Activated T-helper 1 cell treated with anti-CD3 and anti-CD28 coated beads, Interleukin-2, amount 50 U/mL, for 16 hours (primary cell): ENCODE results near the gene ADSL.
"Not testable (repeated sequence)": the region's sequence is repeated elsewhere in the genome, so short reads cannot be mapped to it uniquely, and the experiment has no call there.

Experiments used
- DNase-seq, 2 donors: peaks; one replicate each; pipeline ENCODE4 v3.0.0-alpha.2; 2020; ENCODE audit warnings: low read depth in 1 of 2, low spot score in 1 of 2

Gene ADSL

DNA sequence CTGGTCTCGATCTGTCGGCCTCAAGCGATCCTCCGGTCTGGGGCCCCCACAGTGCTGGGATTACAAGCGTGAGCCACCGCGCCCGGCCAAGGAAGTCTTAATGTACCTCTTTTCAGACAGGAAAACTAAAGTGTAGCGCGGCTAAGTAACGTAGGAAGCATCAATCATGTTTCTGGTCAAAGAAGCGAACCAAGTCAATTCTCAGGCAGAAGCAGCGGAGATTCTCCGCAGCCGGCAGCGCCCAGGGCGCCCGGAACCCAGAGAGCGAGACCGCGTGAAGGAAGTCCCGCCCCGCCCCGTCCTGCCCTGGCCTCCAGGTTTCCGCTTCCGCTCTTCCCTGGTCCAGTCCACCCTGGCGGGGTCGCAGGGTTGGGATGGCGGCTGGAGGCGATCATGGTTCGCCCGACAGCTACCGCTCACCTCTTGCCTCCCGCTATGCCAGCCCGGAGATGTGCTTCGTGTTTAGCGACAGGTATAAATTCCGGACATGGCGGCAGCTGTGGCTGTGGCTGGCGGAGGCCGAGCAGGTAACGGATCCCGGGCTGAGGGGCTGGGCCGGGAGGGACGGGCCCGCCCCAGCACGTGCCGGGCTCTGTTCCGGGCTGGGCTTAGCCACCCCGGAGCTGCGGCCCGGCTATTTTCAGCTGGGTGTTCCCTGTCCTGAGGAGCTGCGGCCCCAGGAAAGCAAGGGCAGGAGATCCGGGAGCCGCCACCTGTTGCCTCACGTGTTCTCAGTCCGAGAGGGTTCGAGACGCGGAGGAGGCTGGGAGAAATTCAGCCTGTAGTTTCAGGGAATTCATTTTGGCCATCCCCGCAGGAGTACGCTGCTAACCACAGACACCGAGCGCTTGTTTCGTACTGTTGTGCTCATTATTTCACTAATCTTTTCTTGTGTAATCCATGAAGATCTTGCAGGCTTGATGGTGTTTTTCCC, at the start of gene ADSL:
ADSL (plus strand) TSS at position 316 of the 934 bp plus-strand sequence; CDS start at position 375, 59 bp downstream.
- peak; percentile 68 to 77 for DNase-seq

DNA sequence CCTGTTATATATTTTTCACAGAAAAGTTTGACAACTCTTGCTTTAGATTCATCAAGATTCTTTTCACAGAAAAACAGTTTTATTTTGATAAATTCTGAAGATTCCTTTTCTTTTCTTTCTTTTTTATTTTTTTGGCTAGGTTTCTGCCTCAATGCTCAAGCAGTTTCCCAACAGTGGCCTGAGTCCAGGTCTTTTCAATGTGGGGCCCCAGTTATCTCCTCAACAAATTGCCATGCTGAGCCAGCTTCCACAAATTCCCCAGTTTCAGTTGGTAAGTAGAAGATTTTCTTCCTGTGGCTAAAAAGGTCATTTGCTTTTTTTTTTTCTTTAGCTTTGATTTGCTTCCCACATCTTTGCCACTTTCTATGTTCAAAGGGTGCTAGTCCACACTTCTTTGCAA, 46.0 kb upstream of the ADSL start:
- no peak for DNase-seq

DNA sequence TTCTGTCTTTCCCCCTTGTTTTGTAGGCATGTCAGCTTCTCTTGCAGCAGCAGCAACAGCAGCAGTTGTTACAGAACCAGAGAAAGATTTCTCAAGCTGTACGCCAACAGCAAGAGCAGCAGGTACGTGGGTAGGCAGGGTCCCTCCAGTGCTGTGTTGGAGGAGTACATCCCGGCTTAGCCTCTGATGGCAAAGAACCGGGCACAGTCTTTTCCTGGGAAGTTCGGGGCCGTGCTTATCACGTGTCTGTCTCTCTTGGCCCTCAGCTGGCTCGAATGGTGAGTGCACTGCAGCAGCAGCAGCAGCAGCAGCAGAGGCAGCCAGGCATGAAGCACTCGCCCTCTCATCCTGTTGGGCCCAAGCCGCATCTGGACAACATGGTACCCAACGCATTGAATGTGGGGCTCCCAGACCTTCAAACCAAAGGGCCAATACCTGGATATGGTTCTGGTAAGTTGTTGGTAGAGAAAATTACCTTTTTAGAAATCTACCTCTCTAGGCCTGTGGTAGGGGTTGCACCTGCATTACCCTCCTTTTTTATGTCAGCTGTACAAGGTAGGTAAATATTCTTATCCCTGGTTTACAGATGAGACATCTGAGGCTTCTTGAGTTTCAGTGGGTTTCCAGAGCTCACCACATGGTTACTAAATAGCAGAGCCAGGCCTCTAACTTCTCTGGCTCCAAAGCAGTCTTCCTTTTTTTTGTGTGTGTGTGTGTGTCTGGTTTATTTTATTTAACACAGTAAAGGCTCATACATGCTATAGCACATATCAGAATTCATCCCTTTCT, 45.2 kb upstream of the ADSL start:
- DNase-seq: no peak

DNA sequence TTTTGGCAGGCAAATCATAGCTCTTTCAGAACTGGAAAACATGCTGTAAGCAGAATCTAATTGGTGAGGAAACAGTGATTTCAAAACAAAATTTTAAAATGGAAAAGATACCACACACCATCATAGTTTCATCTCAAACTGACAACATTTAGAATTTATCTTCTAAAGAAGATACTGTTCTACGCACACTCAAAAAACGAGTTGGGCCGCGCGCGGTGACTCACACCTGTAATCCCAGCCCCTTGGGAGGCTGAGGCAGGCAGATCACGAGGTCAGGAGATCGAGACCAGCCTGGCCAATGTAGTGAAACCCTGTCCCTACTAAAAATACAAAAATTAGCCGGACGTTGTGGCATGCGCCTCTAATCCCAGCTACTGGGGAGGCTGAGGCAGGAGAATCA, 44.2 kb upstream of the ADSL start:
- DNase-seq: no peak

DNA sequence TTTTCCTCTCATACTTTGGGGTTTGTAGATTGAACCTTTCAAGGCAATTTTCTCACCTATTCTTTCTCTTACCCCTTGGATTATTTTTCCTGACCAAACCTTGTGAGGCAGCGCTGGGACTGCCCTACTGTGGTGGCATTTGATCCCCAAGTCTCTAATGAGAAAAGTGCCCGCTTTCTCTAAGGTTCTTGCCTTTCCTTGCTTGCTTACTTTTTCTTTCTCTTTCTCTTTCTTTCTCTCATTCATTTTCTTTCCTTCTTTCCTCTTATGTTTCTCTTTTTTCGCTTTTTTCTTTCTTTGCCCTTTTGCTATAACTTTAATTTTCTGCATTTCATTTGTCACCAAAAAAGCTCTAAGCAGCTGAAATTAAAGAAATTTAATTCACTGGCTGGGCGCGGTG, 40.7 kb upstream of the ADSL start:
- DNase-seq: no peak

DNA sequence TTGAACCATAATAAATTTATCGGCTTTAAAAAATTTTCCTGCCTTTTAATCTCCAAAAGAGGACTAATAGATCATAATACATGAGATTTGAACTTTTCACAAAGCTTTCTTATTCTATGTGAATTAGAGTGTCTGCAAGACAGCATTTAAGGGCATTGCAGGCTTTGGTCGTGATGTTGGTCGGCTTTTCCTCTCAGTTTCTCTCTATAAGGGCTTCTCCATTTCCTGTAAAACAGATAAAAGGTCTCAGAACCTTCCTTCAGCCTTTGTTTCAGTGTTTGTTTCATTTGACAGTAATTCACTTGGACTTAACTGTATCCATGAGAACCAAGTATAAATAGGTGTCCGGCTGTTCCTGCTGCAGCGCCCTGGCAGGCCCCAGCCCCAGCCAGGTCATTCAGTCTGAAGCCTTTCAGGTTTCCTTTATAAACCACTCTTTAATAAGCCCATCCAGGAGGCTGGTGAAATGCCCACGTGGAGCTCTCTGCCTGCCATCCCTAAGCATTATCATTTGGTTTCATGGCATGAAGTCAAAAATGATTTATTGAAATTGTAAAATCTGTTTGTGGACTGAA, 37.2 kb upstream of the ADSL start:
- no peak for DNase-seq

DNA sequence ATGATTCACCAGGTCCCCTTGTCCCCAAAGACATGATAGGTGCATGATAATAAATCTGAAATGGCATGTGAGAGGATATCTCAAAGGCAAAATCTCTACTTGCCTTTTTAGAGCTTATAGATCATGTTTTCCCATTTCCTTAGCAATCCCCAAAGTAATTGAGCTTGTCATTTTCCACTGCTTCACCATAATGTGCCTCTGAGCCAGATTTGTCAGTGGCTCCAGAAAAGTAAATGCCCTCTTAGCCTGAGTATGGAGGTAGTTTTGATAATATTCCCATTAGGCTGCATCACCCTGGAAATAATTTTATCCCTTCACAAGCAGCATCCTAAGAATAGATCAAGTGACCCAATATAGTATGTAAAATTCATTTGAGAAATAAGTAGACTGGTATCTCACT, 36.7 kb upstream of the ADSL start:
- no peak for DNase-seq

DNA sequence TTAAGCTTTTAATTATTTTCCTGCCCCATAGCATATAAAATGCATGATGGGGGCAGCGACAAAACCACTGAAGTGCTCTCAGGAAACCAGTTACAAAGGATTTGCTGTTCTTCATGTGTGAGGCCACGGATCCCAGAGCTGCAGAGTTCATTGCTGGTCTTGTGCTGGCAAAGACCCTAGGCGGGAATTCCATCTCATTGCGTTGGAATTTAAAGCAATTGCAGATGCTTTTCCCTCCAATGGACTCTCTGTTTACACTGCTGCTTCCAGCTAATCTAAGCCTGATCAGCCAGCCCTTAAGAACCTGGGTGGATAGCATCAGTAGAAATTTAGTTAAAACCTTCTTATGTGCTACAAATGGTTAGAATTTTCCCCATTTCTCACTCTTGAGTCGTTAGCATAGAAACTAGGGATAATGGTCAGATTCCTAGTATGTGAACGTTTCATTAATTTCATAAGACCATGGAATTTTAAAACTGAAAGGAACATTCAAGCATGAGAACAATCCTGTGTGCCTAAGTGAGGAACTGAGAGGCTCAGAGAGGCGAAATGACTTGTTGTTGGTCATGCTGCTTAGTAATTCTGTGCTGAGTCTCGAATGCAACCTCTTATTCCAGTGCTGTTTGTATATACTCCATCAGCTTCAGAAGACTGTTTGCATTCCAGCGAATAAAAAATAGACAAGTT, 36.1 kb upstream of the ADSL start:
- DNase-seq: no peak

DNA sequence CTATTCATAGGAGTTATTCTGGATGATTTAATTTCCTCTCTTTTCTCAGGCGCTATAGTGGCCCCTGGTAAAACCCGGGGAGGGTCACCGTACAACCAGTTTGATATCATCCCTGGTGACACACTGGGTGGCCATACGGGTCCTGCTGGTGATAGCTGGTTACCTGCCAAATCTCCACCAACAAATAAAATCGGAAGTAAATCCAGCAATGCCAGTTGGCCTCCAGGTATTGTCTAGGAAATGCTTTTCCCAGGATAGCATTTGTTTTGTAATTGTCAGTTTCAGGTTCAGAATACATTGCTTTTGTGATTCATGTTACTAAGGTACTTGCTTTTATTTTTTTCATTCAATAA, 35.6 kb upstream of the ADSL start:
- no peak for DNase-seq

DNA sequence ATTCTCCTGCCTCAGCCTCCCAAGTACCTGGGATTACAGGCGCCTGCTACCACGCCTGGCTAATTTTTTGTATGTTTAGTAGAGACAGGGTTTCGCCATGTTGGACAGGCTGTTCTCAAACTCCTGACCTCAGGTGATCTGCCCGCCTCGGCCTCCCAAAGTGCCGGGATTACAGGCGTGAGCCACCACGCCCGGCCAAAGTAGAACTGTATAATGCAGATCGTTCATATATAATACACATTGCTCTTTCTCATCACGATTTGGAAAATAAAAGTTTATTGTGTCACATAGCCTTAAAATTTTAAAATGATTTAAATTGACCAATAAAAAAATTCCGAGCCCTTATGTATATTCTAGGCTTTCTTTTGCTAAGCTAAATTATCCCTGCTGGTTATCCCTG, 34.7 kb upstream of the ADSL start:
- DNase-seq: not testable (repeated sequence)

DNA sequence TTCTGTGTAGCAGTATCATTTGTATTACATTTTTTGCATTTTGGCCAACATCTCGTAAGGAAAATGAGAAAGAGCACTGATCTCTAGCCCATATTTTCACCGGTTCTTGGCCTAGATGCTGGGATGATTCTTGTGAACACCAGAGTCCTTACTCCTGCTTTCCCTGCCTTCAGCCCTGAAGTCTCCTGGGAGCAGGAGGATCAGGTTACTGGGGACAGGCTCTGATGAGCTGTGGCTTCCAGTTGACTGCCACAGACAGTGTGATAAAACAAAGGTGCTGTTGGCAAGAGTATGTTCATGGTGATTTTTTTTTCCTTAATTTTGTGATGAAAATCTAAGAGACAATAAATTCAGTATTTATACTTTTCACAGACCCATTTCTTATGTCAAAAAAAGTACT, 34.2 kb upstream of the ADSL start:
- DNase-seq: no peak

DNA sequence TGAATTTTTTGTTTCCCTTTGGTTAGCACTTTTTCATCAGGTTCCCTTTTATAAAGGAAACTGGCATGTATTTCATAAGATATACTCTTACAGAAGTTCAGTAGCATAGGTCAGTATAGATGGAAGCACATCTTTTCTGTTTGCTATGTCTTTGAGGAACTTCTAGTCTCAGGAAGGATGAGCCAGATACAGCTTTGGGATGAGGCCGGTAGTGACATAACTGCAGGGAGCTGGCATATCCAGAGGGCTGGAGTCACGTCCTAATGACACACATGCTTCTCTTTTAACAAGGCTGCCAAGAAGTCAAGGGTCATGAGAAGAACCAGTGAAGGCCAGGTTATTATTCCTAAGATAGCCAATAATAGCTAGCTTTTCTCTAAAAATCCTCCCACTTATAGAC, 33.3 kb upstream of the ADSL start:
- DNase-seq: no peak

DNA sequence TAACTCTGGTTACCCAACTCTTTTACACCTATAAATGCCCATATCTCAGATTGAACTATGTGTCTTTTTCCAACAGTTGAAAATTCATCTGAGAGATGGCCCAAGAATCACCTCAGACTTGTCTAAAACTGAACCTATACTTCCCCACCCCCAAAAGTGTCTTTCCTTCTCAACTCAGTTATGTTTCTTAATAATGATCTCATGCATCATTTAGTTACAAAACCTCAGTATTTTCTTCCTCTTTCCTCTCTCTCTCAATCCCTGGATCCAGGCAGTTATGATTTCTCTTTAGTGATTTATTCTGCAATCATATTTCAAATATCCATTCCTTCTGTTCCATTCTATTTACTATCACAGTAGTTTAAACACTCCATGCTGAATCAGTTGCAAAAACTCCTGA, 32.3 kb upstream of the ADSL start:
- DNase-seq: no peak

DNA sequence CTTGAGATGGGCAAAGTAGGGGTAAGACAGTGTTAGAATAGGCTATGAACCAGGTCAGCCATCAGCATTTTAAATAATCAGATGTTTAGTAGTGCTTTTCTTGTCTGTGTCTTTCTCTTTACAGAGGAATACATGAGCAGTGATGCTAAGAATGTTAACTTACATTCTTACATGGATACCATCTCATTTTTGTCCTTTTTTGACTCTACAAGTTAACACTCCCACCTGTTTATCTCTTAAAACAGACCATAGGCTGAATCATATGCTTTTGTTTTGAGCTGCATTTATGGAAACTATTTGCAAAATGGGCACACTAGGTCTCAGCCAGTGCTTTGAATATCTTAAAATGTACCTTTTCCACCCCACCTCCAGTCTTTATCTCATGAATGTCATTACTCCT, 25.6 kb upstream of the ADSL start:
- no peak for DNase-seq

DNA sequence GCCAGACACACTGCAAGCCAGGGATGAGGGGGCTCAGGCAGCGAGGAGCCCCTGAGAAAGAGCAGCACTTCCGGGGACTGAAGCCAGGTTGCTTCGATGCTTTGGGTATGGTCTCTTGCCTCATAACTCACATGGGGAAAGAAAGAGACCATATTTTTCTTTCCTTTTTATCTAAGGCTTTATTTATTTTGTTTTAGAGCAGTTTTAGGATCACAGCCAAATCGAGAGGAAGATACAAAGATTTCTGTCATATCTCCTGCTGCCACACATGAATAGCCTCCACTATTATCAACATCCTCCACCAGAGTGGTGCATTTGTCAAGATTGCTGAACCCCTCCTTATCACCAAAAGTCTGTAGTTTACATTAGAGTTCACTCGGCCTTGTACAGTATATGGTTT, 24.3 kb upstream of the ADSL start:
- no peak for DNase-seq

DNA sequence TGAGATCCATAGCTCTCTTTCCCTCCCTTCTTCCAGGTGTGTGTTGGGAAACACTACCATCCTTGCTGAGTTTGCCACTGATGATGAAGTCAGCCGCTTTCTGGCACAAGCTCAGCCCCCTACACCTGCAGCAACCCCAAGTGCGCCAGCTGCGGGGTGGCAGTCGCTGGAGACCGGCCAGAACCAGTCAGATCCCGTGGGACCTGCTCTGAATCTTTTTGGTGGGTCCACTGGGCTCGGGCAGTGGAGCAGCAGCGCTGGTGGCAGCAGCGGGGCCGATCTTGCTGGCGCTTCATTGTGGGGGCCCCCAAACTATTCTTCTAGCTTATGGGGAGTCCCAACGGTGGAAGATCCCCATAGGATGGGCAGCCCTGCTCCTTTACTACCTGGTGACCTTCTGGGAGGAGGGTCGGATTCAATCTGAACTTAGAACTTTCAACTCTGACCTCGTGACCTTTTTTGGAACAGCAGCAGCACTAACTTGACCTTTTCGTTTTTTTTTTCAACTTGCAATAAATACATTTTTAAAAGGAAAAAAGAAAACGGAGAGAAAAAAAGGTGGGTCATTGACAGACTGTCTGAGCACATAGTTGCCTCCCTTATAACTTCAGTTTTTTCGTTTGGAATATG, 23.4 kb upstream of the ADSL start:
- no peak for DNase-seq

DNA sequence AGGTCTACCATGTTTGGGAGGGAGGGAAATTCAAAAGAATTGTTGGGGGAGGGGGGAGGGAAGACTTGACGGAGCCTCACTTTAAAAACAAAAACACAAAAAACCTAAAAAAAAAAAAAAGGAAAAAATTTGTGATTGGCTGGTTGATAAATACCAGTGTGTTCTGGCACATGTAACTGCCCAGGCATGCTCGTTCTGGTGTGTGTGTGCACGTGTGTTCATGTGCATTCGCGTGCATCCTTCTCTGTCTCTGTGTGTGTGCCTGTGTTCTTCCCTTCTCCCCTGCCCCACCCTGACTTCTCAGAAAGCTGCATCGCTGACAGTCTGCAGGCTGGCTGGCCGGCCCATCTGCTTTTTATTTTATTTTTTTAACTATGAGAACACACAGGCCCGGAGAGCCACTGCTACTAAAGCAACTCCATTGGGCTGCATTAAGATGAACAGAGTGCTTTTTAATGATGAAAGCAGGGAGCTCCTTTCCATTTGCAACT, 22.6 kb upstream of the ADSL start:
- DNase-seq: no peak

DNA sequence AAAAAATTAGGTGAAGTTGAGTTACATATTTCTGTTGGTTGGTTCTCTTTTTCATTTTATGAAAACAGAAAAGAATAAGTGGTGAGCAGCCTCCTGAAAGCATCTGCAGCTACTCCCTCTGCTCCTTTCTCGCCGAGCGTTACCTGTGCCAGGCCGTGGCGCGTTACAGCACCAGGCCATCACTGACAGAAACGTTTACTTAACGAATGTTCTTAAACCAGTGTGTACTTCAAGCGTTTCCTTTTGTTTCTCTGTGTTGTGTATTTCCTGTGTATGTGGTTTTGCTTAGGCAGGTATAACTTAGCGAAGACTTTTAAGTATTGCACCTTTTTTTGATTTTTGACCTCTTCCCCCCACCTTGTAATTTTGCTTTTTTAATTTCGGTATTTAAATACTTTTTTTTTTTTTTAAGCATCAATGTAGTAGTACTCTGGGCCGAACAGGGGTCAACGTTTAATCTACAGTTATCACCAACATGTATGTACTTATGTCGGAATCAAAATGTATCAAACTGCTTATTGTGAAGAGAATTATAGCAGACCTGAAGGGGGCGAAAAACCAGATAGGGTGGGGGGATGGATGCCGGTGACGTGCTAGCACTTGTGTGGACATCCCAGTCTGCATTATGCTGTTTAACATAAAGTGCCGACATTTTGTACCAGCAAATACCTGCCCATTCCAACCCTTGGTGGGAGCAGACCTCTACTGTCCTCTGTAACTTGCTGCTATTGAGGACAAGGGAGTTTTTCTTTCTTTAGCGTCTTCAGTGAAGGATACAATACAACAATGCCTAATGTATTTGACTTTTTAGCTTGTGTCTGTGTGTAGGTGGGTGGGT, 21.6 kb upstream of the ADSL start:
- DNase-seq: peak in 1 of 2 donors; percentile 27

DNA sequence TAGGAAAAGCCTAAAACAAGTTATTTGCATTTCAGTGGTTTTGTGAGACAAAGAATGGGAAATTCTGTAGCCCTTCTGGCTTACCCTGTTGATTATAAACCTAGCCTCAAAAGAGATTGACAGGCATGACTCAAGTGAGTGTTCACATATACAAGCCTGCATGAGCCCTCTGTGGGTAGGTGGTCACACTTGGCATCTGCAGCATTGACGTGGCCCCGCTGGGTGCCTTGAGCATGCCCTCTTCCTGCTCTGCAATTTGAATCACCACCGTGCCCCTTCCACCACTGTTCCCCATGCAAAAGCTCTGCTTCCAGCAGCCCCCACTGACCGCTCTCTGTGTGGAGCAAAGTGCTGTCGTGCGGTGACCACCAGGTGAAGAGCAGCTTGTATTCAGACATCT, 21.0 kb upstream of the ADSL start:
- peak; percentile 23 to 45 for DNase-seq
